ENCODE results near the gene CREB3L1.

Gene CREB3L1

GRCh38 chr11:46305295-46305694 lies 27.8 kb downstream of the CREB3L1 start:
- no peaks in the 10 kb centered on the region for H3K79me2 ChIP-seq (ENCODE audit: insufficient read depth, low read length)
- no peaks in the 10 kb centered on the region for H3K36me3 ChIP-seq (ENCODE audit: low read length)
- TF ChIP-seq EZH2phosphoT487 (conservative IDR thresholded peaks at IDR 0.05; ENCODE audit: low read length): no peak
- TF ChIP-seq, protein P1, sequence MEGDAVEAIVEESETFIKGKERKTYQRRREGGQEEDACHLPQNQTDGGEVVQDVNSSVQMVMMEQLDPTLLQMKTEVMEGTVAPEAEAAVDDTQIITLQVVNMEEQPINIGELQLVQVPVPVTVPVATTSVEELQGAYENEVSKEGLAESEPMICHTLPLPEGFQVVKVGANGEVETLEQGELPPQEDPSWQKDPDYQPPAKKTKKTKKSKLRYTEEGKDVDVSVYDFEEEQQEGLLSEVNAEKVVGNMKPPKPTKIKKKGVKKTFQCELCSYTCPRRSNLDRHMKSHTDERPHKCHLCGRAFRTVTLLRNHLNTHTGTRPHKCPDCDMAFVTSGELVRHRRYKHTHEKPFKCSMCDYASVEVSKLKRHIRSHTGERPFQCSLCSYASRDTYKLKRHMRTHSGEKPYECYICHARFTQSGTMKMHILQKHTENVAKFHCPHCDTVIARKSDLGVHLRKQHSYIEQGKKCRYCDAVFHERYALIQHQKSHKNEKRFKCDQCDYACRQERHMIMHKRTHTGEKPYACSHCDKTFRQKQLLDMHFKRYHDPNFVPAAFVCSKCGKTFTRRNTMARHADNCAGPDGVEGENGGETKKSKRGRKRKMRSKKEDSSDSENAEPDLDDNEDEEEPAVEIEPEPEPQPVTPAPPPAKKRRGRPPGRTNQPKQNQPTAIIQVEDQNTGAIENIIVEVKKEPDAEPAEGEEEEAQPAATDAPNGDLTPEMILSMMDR (IDR thresholded peaks at IDR 0.05; ENCODE audit: insufficient read depth, low read length, poor library complexity, severe bottlenecking): no peak
- no peak overlapping the region for H3K9ac ChIP-seq (ENCODE audit: low read length)
- no peak overlapping the region for H3K27ac ChIP-seq (ENCODE audit: low read depth, low read length)
- H4K20me1 ChIP-seq (ENCODE audit: low read depth, low read length): no peaks in the 10 kb centered on the region
- no peak overlapping the region for H2AFZ ChIP-seq (ENCODE audit: low read depth, low read length, severe bottlenecking)
- H3K27me3 ChIP-seq (ENCODE audit: low read length): no peaks in the 10 kb centered on the region
- no peaks in the 10 kb centered on the region for H3F3A ChIP-seq (ENCODE audit: insufficient read depth)
- no peak overlapping the region for H3K4me3 ChIP-seq (ENCODE audit: insufficient read depth, low read length, poor library complexity, severe bottlenecking)
- no peaks in the 10 kb centered on the region for H3K9me2 ChIP-seq (replicated peaks; ENCODE audit: insufficient read depth, low read length)
- no peaks in the 10 kb centered on the region for H3K9me3 ChIP-seq (ENCODE audit: insufficient read depth, low read length)
- H3K4me2 ChIP-seq (ENCODE audit: low read depth, low read length, poor library complexity, severe bottlenecking): no peak overlapping the region

GRCh38 chr11:46306296-46306853 lies 28.9 kb downstream of the CREB3L1 start:
- H3K27ac ChIP-seq (ENCODE audit: low read depth, low read length): no peak overlapping the region
- H2AFZ ChIP-seq (ENCODE audit: low read depth, low read length, severe bottlenecking): no peak overlapping the region
- no peaks in the 10 kb centered on the region for H3K27me3 ChIP-seq (ENCODE audit: low read length)
- no peaks in the 10 kb centered on the region for H4K20me1 ChIP-seq (ENCODE audit: low read depth, low read length)
- TF ChIP-seq EZH2phosphoT487 (conservative IDR thresholded peaks at IDR 0.05; ENCODE audit: low read length): no peak
- TF ChIP-seq, protein P1 (IDR thresholded peaks at IDR 0.05; ENCODE audit: insufficient read depth, low read length, poor library complexity, severe bottlenecking): no peak
- H3K9ac ChIP-seq (ENCODE audit: low read length): no peak overlapping the region
- no peak overlapping the region for H3K4me3 ChIP-seq (ENCODE audit: insufficient read depth, low read length, poor library complexity, severe bottlenecking)
- H3K79me2 ChIP-seq (ENCODE audit: insufficient read depth, low read length): no peaks in the 10 kb centered on the region
- no peaks in the 10 kb centered on the region for H3K36me3 ChIP-seq (ENCODE audit: low read length)
- H3F3A ChIP-seq (ENCODE audit: insufficient read depth): no peaks in the 10 kb centered on the region
- H3K4me2 ChIP-seq (ENCODE audit: low read depth, low read length, poor library complexity, severe bottlenecking): no peak overlapping the region
- H3K9me2 ChIP-seq (replicated peaks; ENCODE audit: insufficient read depth, low read length): no peaks in the 10 kb centered on the region
- H3K9me3 ChIP-seq (ENCODE audit: insufficient read depth, low read length): no peaks in the 10 kb centered on the region

DNA sequence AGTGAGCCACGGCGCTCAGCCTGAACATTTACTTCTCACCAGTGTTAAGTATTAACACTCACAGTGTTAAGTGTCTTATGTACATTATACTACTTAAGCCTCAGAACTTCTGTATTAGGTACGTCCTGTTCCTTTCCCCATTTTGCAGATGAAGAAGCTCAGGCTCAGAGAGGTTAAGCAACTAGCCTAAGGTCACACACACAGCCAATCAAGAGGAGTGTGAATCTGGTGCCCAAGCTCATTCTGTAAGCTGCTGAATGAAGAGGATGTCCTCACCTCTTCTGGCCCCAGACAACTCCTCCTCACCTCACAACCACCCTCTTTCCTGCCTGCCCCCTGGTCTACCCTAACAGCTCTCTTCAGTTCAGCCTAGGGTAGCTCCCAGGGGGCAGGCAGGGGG lies 29.9 kb downstream of the CREB3L1 start:
- no peaks in the 10 kb centered on the region for H3K27me3 ChIP-seq (ENCODE audit: low read length)
- H2AFZ ChIP-seq (ENCODE audit: low read depth, low read length, severe bottlenecking): no peak overlapping the region
- H3K27ac ChIP-seq (ENCODE audit: low read depth, low read length): no peak overlapping the region
- H3K9me2 ChIP-seq (replicated peaks; ENCODE audit: insufficient read depth, low read length): no peaks in the 10 kb centered on the region
- no peaks in the 10 kb centered on the region for H3K9me3 ChIP-seq (ENCODE audit: insufficient read depth, low read length)
- no peak overlapping the region for H3K4me3 ChIP-seq (ENCODE audit: insufficient read depth, low read length, poor library complexity, severe bottlenecking)
- H3K9ac ChIP-seq (ENCODE audit: low read length): no peak overlapping the region
- no peaks in the 10 kb centered on the region for H3F3A ChIP-seq (ENCODE audit: insufficient read depth)
- no peaks in the 10 kb centered on the region for H4K20me1 ChIP-seq (ENCODE audit: low read depth, low read length)
- no peak overlapping the region for H3K4me2 ChIP-seq (ENCODE audit: low read depth, low read length, poor library complexity, severe bottlenecking)
- H3K79me2 ChIP-seq (ENCODE audit: insufficient read depth, low read length): no peaks in the 10 kb centered on the region
- TF ChIP-seq EZH2phosphoT487 (conservative IDR thresholded peaks at IDR 0.05; ENCODE audit: low read length): no peak
- TF ChIP-seq, protein P1 (IDR thresholded peaks at IDR 0.05; ENCODE audit: insufficient read depth, low read length, poor library complexity, severe bottlenecking): no peak
- no peaks in the 10 kb centered on the region for H3K36me3 ChIP-seq (ENCODE audit: low read length)
